ENCODE results near the gene PPP2R1A.

The PPP2R1A gene

GRCh38 chr19:52277471-52277870, 87.6 kb downstream of the PPP2R1A start:
- TF ChIP-seq ARNT (IDR thresholded peaks at IDR 0.05): no peak
- TF ChIP-seq L3MBTL2 (conservative IDR thresholded peaks at IDR 0.05): no peak
- TF ChIP-seq ZNF384 (IDR thresholded peaks at IDR 0.05): no peak
- TF ChIP-seq FOXK2 (IDR thresholded peaks at IDR 0.05): no peak
- TF ChIP-seq SP1 (IDR thresholded peaks at IDR 0.05): no peak
- no peak for TF ChIP-seq HDGF (IDR thresholded peaks at IDR 0.05; ENCODE audit: borderline replicate concordance)
- TF ChIP-seq CTBP1 (IDR thresholded peaks at IDR 0.05; ENCODE audit: borderline replicate concordance): no peak
- no peak for TF ChIP-seq TARDBP (IDR thresholded peaks at IDR 0.05)
- TF ChIP-seq LEF1 (IDR thresholded peaks at IDR 0.05; ENCODE audit: borderline replicate concordance): no peak
- TF ChIP-seq BHLHE40 (IDR thresholded peaks at IDR 0.05; ENCODE audit: borderline replicate concordance): no peak
- no peak for TF ChIP-seq SUZ12 (IDR thresholded peaks at IDR 0.05)
- no peak for TF ChIP-seq FOXA1 (IDR thresholded peaks at IDR 0.05)
- no peak for TF ChIP-seq FOXM1 (IDR thresholded peaks at IDR 0.05; ENCODE audit: borderline replicate concordance)
- no peak for TF ChIP-seq ELF4 (IDR thresholded peaks at IDR 0.05)
- ChIA-PET POLR2A (no interaction called here), CTCF (no interaction called here)
- no peak for DNase-seq (ENCODE audit: extremely low spot score)

Measured in HEK293T (cell line).